GM19025 (cell line): ENCODE results near the gene GLRA2.

Experiments used
- ATAC-seq: cut with Tn5 transposase; IDR thresholded peaks from one replicate; pipeline ENCODE4 v1.9.1; 2021; ENCODE audit warnings: mild to moderate bottlenecking, low read depth, moderate library complexity; ENCODE audit not compliant: unreplicated experiment

Gene GLRA2

GRCh38 chrX:14529290-14529989 lies at the start of gene GLRA2:
Gene GLRA2, plus strand, starts transcription at chrX:14529536. Its CDS starts 522 bp downstream, at chrX:14530058.
- no peak for ATAC-seq

- no peak for ATAC-seq
Measured at GRCh38 chrX:14489437-14489836, 39.9 kb upstream of the GLRA2 start.

- ATAC-seq, result no peak
Measured at GRCh38 chrX:14491689-14492088, 37.6 kb upstream of the GLRA2 start.

GRCh38 chrX:14496674-14497073 lies 32.7 kb upstream of the GLRA2 start:
- ATAC-seq, result peak; percentile 36

GRCh38 chrX:14497184-14497666 lies 32.1 kb upstream of the GLRA2 start:
- ATAC-seq, result peak; percentile 78

GRCh38 chrX:14501327-14501726 lies 28.0 kb upstream of the GLRA2 start:
- ATAC-seq, result no peak

GRCh38 chrX:14504960-14505538 lies 24.3 kb upstream of the GLRA2 start:
- ATAC-seq, result no peak

GRCh38 chrX:14505648-14506047 lies 23.7 kb upstream of the GLRA2 start:
- ATAC-seq, result no peak

- ATAC-seq, result no peak
Measured at GRCh38 chrX:14506866-14507265, 22.5 kb upstream of the GLRA2 start.

GRCh38 chrX:14508025-14508690 lies 21.2 kb upstream of the GLRA2 start:
- ATAC-seq, result no peak

- ATAC-seq, result no peak
Measured at GRCh38 chrX:14509325-14510057, 19.8 kb upstream of the GLRA2 start.

GRCh38 chrX:14528629-14529289 lies 577 bp upstream of the GLRA2 start:
- no peak for ATAC-seq

GRCh38 chrX:14533867-14534266 lies 4.5 kb downstream of the GLRA2 start:
- ATAC-seq, result no peak

- ATAC-seq, result no peak
Measured at GRCh38 chrX:14546190-14546589, 16.9 kb downstream of the GLRA2 start.

- no peak for ATAC-seq
Measured at GRCh38 chrX:14554131-14554715, 24.9 kb downstream of the GLRA2 start.

GRCh38 chrX:14564058-14564457 lies 34.7 kb downstream of the GLRA2 start:
- no peak for ATAC-seq

GRCh38 chrX:14573161-14573560 lies 43.8 kb downstream of the GLRA2 start:
- no peak for ATAC-seq

- ATAC-seq, result no peak
Measured at GRCh38 chrX:14581081-14581480, 51.7 kb downstream of the GLRA2 start.

- no peak for ATAC-seq
Measured at GRCh38 chrX:14584548-14584947, 55.2 kb downstream of the GLRA2 start.

- ATAC-seq, result no peak
Measured at GRCh38 chrX:14590216-14590615, 60.9 kb downstream of the GLRA2 start.
